SK-N-SH (cell line): ENCODE results near the gene ARMH3. TPM values are rescaled to one million over a fixed set of nuclear protein-coding genes. Genes with fewer than 3 reads are reported as not detected.

ENCODE experiments used
- CTCF ChIA-PET: fragments of 300-600, 350-600 bp; formaldehyde crosslinking; extraction: SDS; loops from one replicate; lab custom pipeline; 2021; lab: Yijun Ruan, JAX
- POLR2A ChIA-PET: fragments of 350-600 bp; sonication (Branson Sonifier 250); formaldehyde crosslinking; extraction: SDS; loops from one replicate; lab custom pipeline; 2020; ENCODE audit warnings: antibody characterized with exemption, inconsistent platforms; lab: Yijun Ruan, JAX
- DNase-seq: peaks from one replicate; pipeline ENCODE4 v3.0.0; 2012
- H2AFZ ChIP-seq: fragments of 200-600 bp; sonication (generic); 2 replicates; pipeline ENCODE4 v1.8.1; 2016; ENCODE audit warnings: antibody characterized with exemption, mild to moderate bottlenecking, low read depth
- H3F3A ChIP-seq: fragments of 200-600 bp; sonication (generic); replicated peaks from 2 replicates; pipeline ENCODE3; 2016; ENCODE audit warnings: antibody characterized with exemption, mild to moderate bottlenecking; ENCODE audit not compliant: insufficient read depth
- H3K27ac ChIP-seq, 2 experiments: fragments of 200-500 bp in 1 of 2; fragments of 200-600 bp in 1 of 2; sonication (Bioruptor generic) in 1 of 2; sonication (generic), shearing (Covaris generic) in 1 of 2; 2 replicates each; pipeline versions ENCODE4 v1.5.1 to v1.6.1; 2014 to 2016; ENCODE audit warnings: low read depth in 2 of 2, inconsistent platforms in 1 of 2, low read length in 1 of 2, mild to moderate bottlenecking in 1 of 2, mixed read lengths in 1 of 2
- H3K27me3 ChIP-seq: fragments of 200-600 bp; sonication (generic), shearing (Covaris generic); 2 replicates; pipeline ENCODE4 v1.6.1; 2016; ENCODE audit warnings: mixed run types; ENCODE audit not compliant: insufficient read depth
- H3K36me3 ChIP-seq, 2 experiments: fragments of 200-500 bp in 1 of 2; fragments of 200-600 bp in 1 of 2; sonication (Bioruptor generic) in 1 of 2; sonication (generic) in 1 of 2; replicated peaks in 1 of 2; 2 replicates each; pipeline versions ENCODE3 to v1.5.1; 2014 to 2016; ENCODE audit warnings: low read length in 1 of 2, mild to moderate bottlenecking in 1 of 2; ENCODE audit not compliant: insufficient read depth in 2 of 2, control insufficient read depth in 1 of 2
- H3K4me1 ChIP-seq, 2 experiments: fragments of 200-500 bp in 1 of 2; fragments of 200-600 bp in 1 of 2; sonication (Bioruptor generic) in 1 of 2; sonication (generic), shearing (Covaris generic) in 1 of 2; 2 replicates each; pipeline versions ENCODE4 v1.5.1 to v1.6.1; 2014 to 2016; ENCODE audit warnings: low read depth in 1 of 2, low read length in 1 of 2, mixed run types in 1 of 2; ENCODE audit not compliant: insufficient read depth in 2 of 2, control insufficient read depth in 1 of 2
- H3K4me2 ChIP-seq: fragments of 200-600 bp; sonication (generic), shearing (Covaris generic); 2 replicates; pipeline ENCODE4 v1.6.1; 2017; ENCODE audit warnings: mixed run types
- H3K4me3 ChIP-seq, 2 experiments: fragments of 200-500 bp in 1 of 2; fragments of 200-600 bp in 1 of 2; sonication (Bioruptor generic) in 1 of 2; sonication (generic), shearing (Covaris generic) in 1 of 2; 2 replicates each; pipeline versions ENCODE4 v1.5.1 to v1.8.1; 2014 to 2016; ENCODE audit warnings: low read depth in 2 of 2, inconsistent platforms in 1 of 2, low read length in 1 of 2, mild to moderate bottlenecking in 1 of 2, mixed read lengths in 1 of 2, moderate library complexity in 1 of 2
- H3K79me2 ChIP-seq: fragments of 200-600 bp; sonication (generic); 2 replicates; pipeline ENCODE4 v1.8.1; 2017; ENCODE audit warnings: mild to moderate bottlenecking; ENCODE audit not compliant: insufficient read depth
- H3K9ac ChIP-seq: fragments of 200-600 bp; sonication (generic); 2 replicates; pipeline ENCODE4 v1.6.1; 2017; ENCODE audit warnings: mixed run types
- H3K9me2 ChIP-seq: fragments of 200-600 bp; sonication (generic); 2 replicates; pipeline ENCODE4 v1.6.1; 2017; ENCODE audit warnings: mixed run types
- H3K9me3 ChIP-seq: fragments of 200-600 bp; sonication (generic); 2 replicates; pipeline ENCODE4 v1.6.1; 2017; ENCODE audit warnings: mixed run types, mild to moderate bottlenecking, moderate library complexity
- H4K20me1 ChIP-seq: fragments of 200-600 bp; sonication (generic); 2 replicates; pipeline ENCODE4 v1.6.1; 2017; ENCODE audit warnings: mild to moderate bottlenecking, mixed run types; ENCODE audit not compliant: insufficient read depth
- CHD2 ChIP-seq: fragments of 150-350 bp; IDR thresholded peaks from 2 replicates; pipeline ENCODE4 v1.6.1; 2018; ENCODE audit warnings: low read length; ENCODE audit not compliant: partially characterized antibody
- ELF1 ChIP-seq: IDR thresholded peaks from 2 replicates; pipeline ENCODE4 v1.4.0; 2012
- EP300 ChIP-seq, 2 experiments: IDR thresholded peaks; 2 replicates each; pipeline versions ENCODE4 v1.4.0 to v1.6.1; 2012; ENCODE audit warnings: borderline replicate concordance in 1 of 2, low read depth in 1 of 2, low read length in 1 of 2
- FOXM1 ChIP-seq: IDR thresholded peaks from 2 replicates; pipeline ENCODE4 v1.4.0; 2012; ENCODE audit warnings: low read depth, mild to moderate bottlenecking
- JUND ChIP-seq: IDR thresholded peaks from 2 replicates; pipeline ENCODE4 v1.4.0; 2012
- MEF2A ChIP-seq: IDR thresholded peaks from 2 replicates; pipeline ENCODE4 v1.4.0; 2012; ENCODE audit warnings: low read depth, borderline replicate concordance
- MXI1 ChIP-seq: IDR thresholded peaks from 2 replicates; pipeline ENCODE4 v1.6.1; 2012; ENCODE audit warnings: mild to moderate bottlenecking, low read depth, low read length, improper control_type of control experiment
- NRF1 ChIP-seq: IDR thresholded peaks from 2 replicates; pipeline ENCODE4 v1.6.1; 2012; ENCODE audit warnings: low read depth, mild to moderate bottlenecking, low read length
- POLR2AphosphoS5 ChIP-seq: IDR thresholded peaks from 2 replicates; pipeline ENCODE4 v1.6.1; 2012; ENCODE audit warnings: low read depth, low read length
- TCF12 ChIP-seq: IDR thresholded peaks from 2 replicates; pipeline ENCODE4 v1.4.0; 2012
- TEAD4 ChIP-seq: IDR thresholded peaks from 2 replicates; pipeline ENCODE4 v1.4.0; 2012; ENCODE audit warnings: mild to moderate bottlenecking, borderline replicate concordance; ENCODE audit not compliant: insufficient read depth
- YY1 ChIP-seq: IDR thresholded peaks from 2 replicates; pipeline ENCODE4 v1.4.0; 2012; ENCODE audit warnings: low read depth, mild to moderate bottlenecking
- WGBS: methylation state at CpG from one replicate; pipeline ENCODE4 v1.1.6; 2017; ENCODE audit warnings: low lambda C conversion rate; 5-methylcytosine and 5-hydroxymethylcytosine counted together
- polyA plus RNA-seq, 3 experiments: library from polyadenylated mRNA; depleted of rRNA; stranded (reverse); fragments of >200 nt; gene quantifications; 2 replicates each; pipeline ENCODE4 v1.2.3, GENCODE V29; 2012
- TF ChIP-seq, protein P1 (sequence below): fragments of 150-350 bp; IDR thresholded peaks from 2 replicates; pipeline ENCODE4 v1.6.1; 2016; ENCODE audit warnings: mild to moderate bottlenecking, low read depth, low read length
- TF ChIP-seq, protein P2 (sequence below): fragments of 150-350 bp; IDR thresholded peaks from 2 replicates; pipeline ENCODE4 v1.6.1; 2017; ENCODE audit warnings: antibody characterized with exemption, low read length, low read depth, borderline replicate concordance
- TF ChIP-seq, protein P3 (sequence below): IDR thresholded peaks from 2 replicates; pipeline ENCODE4 v1.4.0; 2012; ENCODE audit warnings: low read depth
- TF ChIP-seq, protein P4 (sequence below): IDR thresholded peaks from 2 replicates; pipeline ENCODE4; 2012
- TF ChIP-seq, protein P5 (sequence below): fragments of 200-600 bp; sonication (generic); IDR thresholded peaks from 2 replicates; pipeline ENCODE4 v1.6.1; 2017; ENCODE audit warnings: antibody characterized with exemption, mild to moderate bottlenecking, moderate library complexity
- TF ChIP-seq, protein P6 (sequence below): IDR thresholded peaks from 2 replicates; pipeline ENCODE4 v1.6.1; 2012; ENCODE audit warnings: mild to moderate bottlenecking, low read depth, low read length, moderate library complexity

The ARMH3 gene
- polyA plus RNA-seq, 1 of the 3 experiments (the other 2 are of a cell fraction) = 12.1 TPM

DNA sequence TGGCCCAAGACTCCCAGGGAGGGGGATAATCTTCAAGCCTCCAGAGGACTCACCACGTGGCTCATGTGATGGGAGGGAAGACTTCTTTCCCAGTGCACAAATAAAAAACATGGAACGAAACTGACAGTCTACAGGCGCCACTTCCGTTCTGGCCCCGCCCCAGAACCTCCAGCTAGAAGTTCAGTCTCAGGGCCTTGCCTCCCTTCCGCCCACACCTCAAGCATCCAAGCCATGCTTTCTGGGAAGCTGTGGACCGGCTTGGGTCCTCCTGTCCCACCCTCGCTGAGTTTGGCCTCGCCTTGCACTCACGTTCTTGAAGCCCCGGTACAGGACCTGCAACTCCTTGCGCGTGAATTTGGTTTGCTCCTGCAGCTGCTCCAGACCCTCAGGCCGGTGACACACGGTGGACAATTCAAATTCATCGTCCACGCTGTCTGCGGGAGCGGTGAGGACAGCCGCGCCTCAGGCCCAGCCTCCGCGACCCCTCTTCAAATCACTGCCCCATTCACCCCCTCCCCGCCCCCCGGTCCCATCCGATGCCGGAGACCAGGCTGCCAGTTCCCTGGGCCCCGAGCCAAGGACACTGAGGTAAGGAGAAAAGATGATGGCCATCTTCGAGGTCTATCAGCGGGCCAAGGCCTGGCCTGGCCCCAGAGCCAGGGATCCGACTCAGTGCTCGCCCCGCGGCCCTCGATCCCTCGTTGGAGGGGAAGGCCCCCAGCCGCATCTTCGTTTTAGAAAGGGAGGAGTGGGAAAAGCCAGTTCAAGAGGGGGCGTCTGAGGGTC, 227.0 kb downstream of the ARMH3 start (continued):
- TF ChIP-seq, protein P1, sequence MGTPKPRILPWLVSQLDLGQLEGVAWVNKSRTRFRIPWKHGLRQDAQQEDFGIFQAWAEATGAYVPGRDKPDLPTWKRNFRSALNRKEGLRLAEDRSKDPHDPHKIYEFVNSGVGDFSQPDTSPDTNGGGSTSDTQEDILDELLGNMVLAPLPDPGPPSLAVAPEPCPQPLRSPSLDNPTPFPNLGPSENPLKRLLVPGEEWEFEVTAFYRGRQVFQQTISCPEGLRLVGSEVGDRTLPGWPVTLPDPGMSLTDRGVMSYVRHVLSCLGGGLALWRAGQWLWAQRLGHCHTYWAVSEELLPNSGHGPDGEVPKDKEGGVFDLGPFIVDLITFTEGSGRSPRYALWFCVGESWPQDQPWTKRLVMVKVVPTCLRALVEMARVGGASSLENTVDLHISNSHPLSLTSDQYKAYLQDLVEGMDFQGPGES = no peak
- TF ChIP-seq POLR2AphosphoS5 (no peak), MEF2A (no peak), TCF12 (no peak)
- TF ChIP-seq, protein P2, sequence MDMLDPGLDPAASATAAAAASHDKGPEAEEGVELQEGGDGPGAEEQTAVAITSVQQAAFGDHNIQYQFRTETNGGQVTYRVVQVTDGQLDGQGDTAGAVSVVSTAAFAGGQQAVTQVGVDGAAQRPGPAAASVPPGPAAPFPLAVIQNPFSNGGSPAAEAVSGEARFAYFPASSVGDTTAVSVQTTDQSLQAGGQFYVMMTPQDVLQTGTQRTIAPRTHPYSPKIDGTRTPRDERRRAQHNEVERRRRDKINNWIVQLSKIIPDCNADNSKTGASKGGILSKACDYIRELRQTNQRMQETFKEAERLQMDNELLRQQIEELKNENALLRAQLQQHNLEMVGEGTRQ = no peak

DNA sequence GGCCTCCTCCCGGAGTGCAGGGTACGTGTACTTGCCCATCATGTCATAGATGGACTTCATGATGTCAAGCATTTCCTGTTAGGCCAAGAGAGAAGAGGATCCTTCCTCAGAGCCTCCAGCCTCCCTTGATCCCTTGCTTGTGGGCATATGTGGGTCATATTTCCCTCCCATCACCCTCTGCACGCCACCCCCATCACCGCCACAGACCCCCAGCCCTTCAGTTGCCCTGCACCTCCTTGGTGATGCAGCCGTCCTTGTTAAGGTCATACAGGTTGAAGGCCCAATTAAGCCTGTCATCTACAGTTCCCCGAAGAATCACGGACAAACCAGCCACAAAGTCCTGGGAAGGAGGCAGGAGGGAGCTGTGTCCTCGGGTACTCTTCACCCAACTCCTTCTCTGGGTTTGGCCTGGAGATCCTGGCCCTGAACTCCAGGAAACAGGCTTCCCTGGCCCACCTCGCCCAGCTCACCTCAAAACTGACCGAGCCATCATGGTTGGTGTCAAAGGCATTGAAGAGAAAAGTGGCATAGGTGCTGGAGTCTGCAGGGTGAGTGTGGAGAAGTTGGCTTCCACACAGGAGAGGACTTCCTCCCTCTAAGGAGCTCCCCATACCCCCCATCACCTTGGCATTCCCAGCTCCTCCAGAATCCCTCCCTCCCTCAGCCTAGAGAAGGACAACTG, 227.9 kb downstream of the ARMH3 start:
- Histone ChIP-seq H3K4me2 (no peak overlapping the region), H3K27me3 (no peaks in the 10 kb centered on the region), H3F3A (no peaks in the 10 kb centered on the region), H3K9me3 (no peaks in the 10 kb centered on the region), H3K27ac (no peak overlapping the region), H3K4me1 (peaks cover 14 to 31% of the 10 kb centered on the region in 2 experiments; a peak in 3 of 4 replicates), H3K4me3 (no peak overlapping the region), H3K79me2 (no peaks in the 10 kb centered on the region), H3K36me3 (no peaks in the 10 kb centered on the region), H3K9me2 (no peaks in the 10 kb centered on the region), H3K9ac (no peak overlapping the region), H4K20me1 (no peaks in the 10 kb centered on the region), H2AFZ (no peak overlapping the region)
- TF ChIP-seq, protein P1 = no peak
- TF ChIP-seq FOXM1 = no peak
- no peak for TF ChIP-seq EP300 (IDR thresholded peaks at IDR 0.05; ENCODE audit: borderline replicate concordance in 1 of 2, low read depth in 1 of 2, low read length in 1 of 2)
- TF ChIP-seq TEAD4 = no peak
- no peak for TF ChIP-seq NRF1
- TF ChIP-seq, protein P3, sequence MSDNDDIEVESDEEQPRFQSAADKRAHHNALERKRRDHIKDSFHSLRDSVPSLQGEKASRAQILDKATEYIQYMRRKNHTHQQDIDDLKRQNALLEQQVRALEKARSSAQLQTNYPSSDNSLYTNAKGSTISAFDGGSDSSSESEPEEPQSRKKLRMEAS = no peak
- TF ChIP-seq, protein P4, sequence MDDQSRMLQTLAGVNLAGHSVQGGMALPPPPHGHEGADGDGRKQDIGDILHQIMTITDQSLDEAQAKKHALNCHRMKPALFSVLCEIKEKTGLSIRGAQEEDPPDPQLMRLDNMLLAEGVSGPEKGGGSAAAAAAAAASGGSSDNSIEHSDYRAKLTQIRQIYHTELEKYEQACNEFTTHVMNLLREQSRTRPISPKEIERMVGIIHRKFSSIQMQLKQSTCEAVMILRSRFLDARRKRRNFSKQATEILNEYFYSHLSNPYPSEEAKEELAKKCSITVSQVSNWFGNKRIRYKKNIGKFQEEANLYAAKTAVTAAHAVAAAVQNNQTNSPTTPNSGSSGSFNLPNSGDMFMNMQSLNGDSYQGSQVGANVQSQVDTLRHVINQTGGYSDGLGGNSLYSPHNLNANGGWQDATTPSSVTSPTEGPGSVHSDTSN = no peak
- no peak for TF ChIP-seq ELF1
- TF ChIP-seq, protein P5, sequence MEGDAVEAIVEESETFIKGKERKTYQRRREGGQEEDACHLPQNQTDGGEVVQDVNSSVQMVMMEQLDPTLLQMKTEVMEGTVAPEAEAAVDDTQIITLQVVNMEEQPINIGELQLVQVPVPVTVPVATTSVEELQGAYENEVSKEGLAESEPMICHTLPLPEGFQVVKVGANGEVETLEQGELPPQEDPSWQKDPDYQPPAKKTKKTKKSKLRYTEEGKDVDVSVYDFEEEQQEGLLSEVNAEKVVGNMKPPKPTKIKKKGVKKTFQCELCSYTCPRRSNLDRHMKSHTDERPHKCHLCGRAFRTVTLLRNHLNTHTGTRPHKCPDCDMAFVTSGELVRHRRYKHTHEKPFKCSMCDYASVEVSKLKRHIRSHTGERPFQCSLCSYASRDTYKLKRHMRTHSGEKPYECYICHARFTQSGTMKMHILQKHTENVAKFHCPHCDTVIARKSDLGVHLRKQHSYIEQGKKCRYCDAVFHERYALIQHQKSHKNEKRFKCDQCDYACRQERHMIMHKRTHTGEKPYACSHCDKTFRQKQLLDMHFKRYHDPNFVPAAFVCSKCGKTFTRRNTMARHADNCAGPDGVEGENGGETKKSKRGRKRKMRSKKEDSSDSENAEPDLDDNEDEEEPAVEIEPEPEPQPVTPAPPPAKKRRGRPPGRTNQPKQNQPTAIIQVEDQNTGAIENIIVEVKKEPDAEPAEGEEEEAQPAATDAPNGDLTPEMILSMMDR = no peak
- TF ChIP-seq JUND = no peak
- no peak for TF ChIP-seq YY1
- no peak for TF ChIP-seq MXI1
- TF ChIP-seq, protein P6, sequence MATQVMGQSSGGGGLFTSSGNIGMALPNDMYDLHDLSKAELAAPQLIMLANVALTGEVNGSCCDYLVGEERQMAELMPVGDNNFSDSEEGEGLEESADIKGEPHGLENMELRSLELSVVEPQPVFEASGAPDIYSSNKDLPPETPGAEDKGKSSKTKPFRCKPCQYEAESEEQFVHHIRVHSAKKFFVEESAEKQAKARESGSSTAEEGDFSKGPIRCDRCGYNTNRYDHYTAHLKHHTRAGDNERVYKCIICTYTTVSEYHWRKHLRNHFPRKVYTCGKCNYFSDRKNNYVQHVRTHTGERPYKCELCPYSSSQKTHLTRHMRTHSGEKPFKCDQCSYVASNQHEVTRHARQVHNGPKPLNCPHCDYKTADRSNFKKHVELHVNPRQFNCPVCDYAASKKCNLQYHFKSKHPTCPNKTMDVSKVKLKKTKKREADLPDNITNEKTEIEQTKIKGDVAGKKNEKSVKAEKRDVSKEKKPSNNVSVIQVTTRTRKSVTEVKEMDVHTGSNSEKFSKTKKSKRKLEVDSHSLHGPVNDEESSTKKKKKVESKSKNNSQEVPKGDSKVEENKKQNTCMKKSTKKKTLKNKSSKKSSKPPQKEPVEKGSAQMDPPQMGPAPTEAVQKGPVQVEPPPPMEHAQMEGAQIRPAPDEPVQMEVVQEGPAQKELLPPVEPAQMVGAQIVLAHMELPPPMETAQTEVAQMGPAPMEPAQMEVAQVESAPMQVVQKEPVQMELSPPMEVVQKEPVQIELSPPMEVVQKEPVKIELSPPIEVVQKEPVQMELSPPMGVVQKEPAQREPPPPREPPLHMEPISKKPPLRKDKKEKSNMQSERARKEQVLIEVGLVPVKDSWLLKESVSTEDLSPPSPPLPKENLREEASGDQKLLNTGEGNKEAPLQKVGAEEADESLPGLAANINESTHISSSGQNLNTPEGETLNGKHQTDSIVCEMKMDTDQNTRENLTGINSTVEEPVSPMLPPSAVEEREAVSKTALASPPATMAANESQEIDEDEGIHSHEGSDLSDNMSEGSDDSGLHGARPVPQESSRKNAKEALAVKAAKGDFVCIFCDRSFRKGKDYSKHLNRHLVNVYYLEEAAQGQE = no peak
- TF ChIP-seq MEF2A = no peak
- no peak for TF ChIP-seq CHD2
- WGBS = 92% methylated on average over 9 of the region's 10 CpGs
- no peak for DNase-seq
- CTCF ChIA-PET = interaction anchor here (0.9 to 8.5 kb wide), 4 partner anchors 14 to 180 kb away, joined by 3 to 73 read pairs (median 3); partner anchors contain the start of genes KCNIP2 and NPM3
- POLR2A ChIA-PET = interaction anchor here (0.8 kb wide), 1 partner anchor 10 kb away, joined by 4 read pairs; the partner anchor contains the start of gene OGA
